Effector memory CD8-positive, alpha-beta T cell (primary cell): ENCODE data around the gene PTCHD4.
"Not testable (repeated sequence)": the region's sequence is repeated elsewhere in the genome, so short reads cannot be mapped to it uniquely, and the experiment has no call there.

Source experiments
- ATAC-seq: fragments of 150-1000 bp; cut with Tn5 transposase; replicated peaks from 2 replicates; pipeline ENCODE4 v1.10.0; 2021; ENCODE audit warnings: mild to moderate bottlenecking, moderate library complexity
- DNase-seq, 3 experiments: peaks; one replicate each; pipeline ENCODE4 v3.0.0; 2021
- H3K27ac Mint-ChIP-seq, 2 donors: one replicate each; pipeline ENCODE4 v1.8.0; 2022; ENCODE audit warnings: mild to moderate bottlenecking in 2 of 2, mixed read lengths in 2 of 2, moderate library complexity in 2 of 2
- H3K27me3 Mint-ChIP-seq, 2 donors: one replicate each; pipeline ENCODE4 v1.8.0; 2022; ENCODE audit warnings: mixed read lengths in 2 of 2
- H3K36me3 Mint-ChIP-seq: one replicate; pipeline ENCODE4 v1.8.0; 2022; ENCODE audit warnings: mild to moderate bottlenecking, moderate library complexity, mixed read lengths; ENCODE audit not compliant: insufficient read depth
- H3K4me1 Mint-ChIP-seq, 2 donors: one replicate each; pipeline ENCODE4 v1.8.0; 2022; ENCODE audit warnings: low read depth in 2 of 2, mixed read lengths in 2 of 2
- H3K4me3 Mint-ChIP-seq, 2 donors: one replicate each; pipeline ENCODE4 v1.8.0; 2022; ENCODE audit warnings: mild to moderate bottlenecking in 2 of 2, mixed read lengths in 2 of 2, moderate library complexity in 2 of 2
- H3K9me3 Mint-ChIP-seq, 2 donors: one replicate each; pipeline ENCODE4 v1.8.0; 2022; ENCODE audit warnings: mixed read lengths in 2 of 2
- total RNA-seq, 9 experiments: gene quantifications; one replicate each; lab custom pipeline; 2026; lab: John Stamatoyannopoulos, UW

The PTCHD4 gene
- total RNA-seq, result 0 to 0.21 (median 0) reads per million in 9 experiments

DNA sequence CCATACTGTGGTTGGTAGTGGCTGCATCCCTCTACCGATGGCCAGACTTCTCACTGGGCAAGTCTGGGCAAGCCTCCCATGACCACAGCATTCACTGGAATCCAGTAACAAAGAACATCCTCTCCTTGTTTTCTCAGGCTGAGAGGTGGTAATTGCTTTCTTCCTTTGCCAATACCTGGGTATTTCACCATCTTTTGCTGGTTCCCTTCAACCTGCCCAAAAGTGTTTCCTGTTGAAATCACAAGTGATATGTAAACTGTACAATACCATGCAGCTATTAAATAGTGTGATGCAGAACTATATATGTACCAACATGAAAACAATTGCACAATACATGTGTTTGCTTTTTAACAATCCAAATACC is at the start of gene PTCHD4:
PTCHD4 (minus strand) TSS at position 55 of the 364 bp plus-strand sequence. CDS start 42,240 bp downstream, outside the sequence.
- H3K4me3 Mint-ChIP-seq, result no peak within 1 kb of the TSS
- H3K27me3 Mint-ChIP-seq, result no peaks in the 10 kb centered on the region
- no peak for DNase-seq
- ATAC-seq, result no peak
- no peaks in the 10 kb centered on the region for H3K9me3 Mint-ChIP-seq
- no peaks in the 10 kb centered on the region for H3K4me1 Mint-ChIP-seq
- peaks cover 2% of the 10 kb centered on the region for H3K36me3 Mint-ChIP-seq
- H3K27ac Mint-ChIP-seq, result no peak within 1 kb of the TSS

DNA sequence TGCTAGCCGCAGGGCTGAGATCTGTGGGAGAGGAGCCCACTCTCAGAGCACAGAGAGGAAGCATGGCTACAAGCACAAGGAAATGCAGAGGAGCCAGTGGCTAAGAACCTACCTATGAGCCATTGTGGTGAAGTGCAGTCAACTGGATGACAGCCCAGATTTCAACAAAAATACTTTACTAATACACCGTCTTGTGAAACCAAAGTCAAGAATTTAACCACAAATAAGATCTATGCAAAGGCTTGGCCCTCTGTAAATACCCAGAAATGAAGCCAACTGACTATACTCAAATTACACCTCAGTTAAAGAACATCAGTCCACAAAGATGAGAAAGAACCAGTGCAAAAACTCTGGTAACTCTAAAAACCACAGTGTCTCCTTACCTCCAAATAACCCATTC is 40.1 kb upstream of the PTCHD4 start:
- ATAC-seq (no peak), DNase-seq (no peak)
- Mint-ChIP-seq H3K36me3 (no peaks in the 10 kb centered on the region), H3K4me3 (no peak overlapping the region), H3K4me1 (no peaks in the 10 kb centered on the region), H3K9me3 (peaks cover 17 to 19% of the 10 kb centered on the region in 2 donors), H3K27me3 (no peaks in the 10 kb centered on the region), H3K27ac (no peak overlapping the region)

DNA sequence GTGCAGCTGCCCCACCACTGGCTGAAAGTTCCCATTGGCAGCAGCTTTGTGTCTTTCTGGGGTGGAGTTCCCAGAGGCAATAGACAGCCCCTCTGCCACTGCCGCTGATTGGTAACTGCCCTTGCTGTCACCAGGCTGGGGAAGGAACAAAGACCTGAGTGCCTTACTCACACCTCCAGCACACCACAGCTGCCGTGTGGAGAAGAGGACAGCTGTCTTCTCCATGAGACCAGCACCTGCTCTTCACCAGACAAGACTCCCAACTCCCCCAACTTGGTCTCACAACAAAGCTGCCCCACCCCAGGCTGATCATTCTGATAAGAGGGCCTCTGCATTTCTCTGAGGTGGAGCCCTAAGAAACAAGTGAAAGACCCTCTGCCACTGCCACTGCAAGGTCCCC is 39.7 kb upstream of the PTCHD4 start:
- no peak overlapping the region for H3K27ac Mint-ChIP-seq
- H3K9me3 Mint-ChIP-seq, result peaks cover 17 to 19% of the 10 kb centered on the region in 2 donors

DNA sequence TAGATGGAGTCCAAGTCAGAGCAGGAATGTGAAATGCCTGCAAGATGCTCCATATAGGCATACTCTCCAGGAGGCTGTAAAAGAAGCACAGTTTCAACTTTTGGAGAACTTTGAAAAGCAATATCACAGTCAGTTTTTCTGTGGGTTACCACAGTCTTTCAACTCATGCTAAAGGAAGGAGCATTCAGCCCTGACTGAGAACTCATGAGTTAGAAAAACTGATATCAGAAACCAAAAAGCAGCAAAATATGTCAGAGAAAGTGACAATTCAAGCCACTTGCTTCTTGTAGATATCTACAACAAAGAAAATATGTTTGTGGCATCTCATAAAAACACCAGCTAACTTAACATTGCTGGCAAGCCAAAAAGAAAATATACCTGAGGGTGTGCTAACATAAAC is 36.1 kb upstream of the PTCHD4 start:
- no peak overlapping the region for H3K4me3 Mint-ChIP-seq
- H3K27ac Mint-ChIP-seq, result no peak overlapping the region
- no peaks in the 10 kb centered on the region for H3K4me1 Mint-ChIP-seq
- DNase-seq (no peak), ATAC-seq (no peak)
- no peaks in the 10 kb centered on the region for H3K27me3 Mint-ChIP-seq
- no peaks in the 10 kb centered on the region for H3K36me3 Mint-ChIP-seq
- peaks cover 15 to 19% of the 10 kb centered on the region in 2 donors for H3K9me3 Mint-ChIP-seq

More for the DNA sequence above, 39.7 kb upstream of the PTCHD4 start:
- H3K36me3 Mint-ChIP-seq, result no peaks in the 10 kb centered on the region
- H3K4me3 Mint-ChIP-seq, result no peak overlapping the region
- no peaks in the 10 kb centered on the region for H3K4me1 Mint-ChIP-seq
- no peaks in the 10 kb centered on the region for H3K27me3 Mint-ChIP-seq
- ATAC-seq (no peak), DNase-seq (no peak)

DNA sequence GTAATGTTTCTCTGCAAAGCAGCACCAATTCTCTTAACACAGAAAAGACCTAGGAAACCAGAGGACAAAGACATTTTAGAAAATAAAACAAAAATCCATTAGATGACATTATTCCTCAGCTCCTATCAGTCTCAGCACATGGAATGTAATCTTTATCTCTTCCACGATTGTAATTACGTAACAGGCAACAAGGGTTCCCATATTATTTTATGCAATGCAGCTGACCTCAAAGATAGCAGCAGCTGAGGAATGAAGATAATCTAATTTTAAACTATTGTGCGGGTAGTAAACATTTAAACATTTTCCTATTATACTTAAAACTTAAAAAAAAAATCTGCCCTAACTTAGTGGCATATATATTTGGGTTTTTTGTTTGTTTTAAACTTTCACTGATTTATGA is 33.0 kb upstream of the PTCHD4 start:
- no peaks in the 10 kb centered on the region for H3K4me1 Mint-ChIP-seq
- H3K9me3 Mint-ChIP-seq, result peaks cover 6 to 7% of the 10 kb centered on the region in 2 donors
- DNase-seq, result no peak
- H3K36me3 Mint-ChIP-seq, result no peaks in the 10 kb centered on the region
- no peak for ATAC-seq
- no peaks in the 10 kb centered on the region for H3K27me3 Mint-ChIP-seq
- no peak overlapping the region for H3K27ac Mint-ChIP-seq
- H3K4me3 Mint-ChIP-seq, result no peak overlapping the region

DNA sequence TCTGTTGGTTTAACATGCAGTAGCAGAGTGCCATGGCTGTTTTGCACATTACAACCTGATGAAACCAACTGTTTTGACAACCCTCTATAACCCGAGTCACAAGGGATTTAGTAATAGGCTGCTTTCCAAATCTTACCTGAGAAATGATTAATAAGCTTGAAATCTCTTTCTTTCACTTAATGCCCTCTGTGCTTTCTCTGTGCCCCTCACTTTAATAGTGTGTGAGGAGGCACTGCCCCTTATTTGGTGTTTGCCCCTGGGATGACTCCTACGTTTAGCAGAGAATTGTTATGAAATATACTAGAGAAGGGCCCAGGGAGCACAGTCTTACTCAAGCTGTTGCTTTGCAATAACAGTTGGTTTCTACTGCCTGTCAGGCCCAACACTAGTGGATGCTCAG is 31.0 kb upstream of the PTCHD4 start:
- no peaks in the 10 kb centered on the region for H3K4me1 Mint-ChIP-seq
- H3K9me3 Mint-ChIP-seq, result peaks cover 2 to 6% of the 10 kb centered on the region in 2 donors
- no peaks in the 10 kb centered on the region for H3K36me3 Mint-ChIP-seq
- no peaks in the 10 kb centered on the region for H3K27me3 Mint-ChIP-seq
- ATAC-seq (no peak), DNase-seq (no peak)
- no peak overlapping the region for H3K4me3 Mint-ChIP-seq
- H3K27ac Mint-ChIP-seq, result no peak overlapping the region

DNA sequence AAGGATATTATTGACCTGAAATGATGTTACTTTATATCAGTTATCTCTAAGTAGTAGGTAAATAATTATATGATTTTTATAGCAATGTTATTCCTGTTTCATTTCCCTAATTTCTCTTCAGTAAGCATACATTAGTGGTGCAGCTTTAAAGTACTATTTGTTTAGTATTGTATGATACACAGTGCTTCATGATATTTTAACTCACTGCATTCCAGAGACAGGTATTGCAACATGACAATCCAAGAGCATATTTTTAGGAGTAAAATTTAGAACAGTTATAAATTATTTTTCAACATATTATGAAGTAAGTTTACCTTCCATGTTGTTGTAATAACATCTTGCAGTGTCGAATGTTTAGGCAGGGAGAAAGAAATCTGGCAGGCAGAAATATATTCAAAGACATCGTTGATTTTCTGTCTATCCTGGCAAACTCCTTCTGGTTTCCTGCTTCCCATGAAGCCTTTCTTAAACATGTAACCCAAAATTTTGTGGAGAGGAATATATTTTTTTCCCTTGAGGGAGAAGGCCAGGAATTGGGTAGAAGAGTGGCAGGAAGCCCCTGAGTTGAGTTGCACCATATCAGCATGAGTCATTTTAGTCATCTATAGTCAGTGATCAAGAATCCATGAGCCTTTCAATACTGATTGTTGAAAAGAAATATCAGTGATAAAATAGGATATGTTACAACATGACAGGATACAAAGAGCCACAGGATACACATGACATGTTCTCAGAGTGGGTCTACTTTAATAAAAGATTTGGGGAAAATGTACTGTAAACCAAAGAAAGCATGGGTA is 29.0 kb upstream of the PTCHD4 start:
- H3K4me3 Mint-ChIP-seq, result no peak overlapping the region
- H3K27me3 Mint-ChIP-seq, result no peaks in the 10 kb centered on the region
- H3K4me1 Mint-ChIP-seq, result no peaks in the 10 kb centered on the region
- no peak for ATAC-seq
- no peaks in the 10 kb centered on the region for H3K36me3 Mint-ChIP-seq
- peaks cover 2 to 6% of the 10 kb centered on the region in 2 donors for H3K9me3 Mint-ChIP-seq
- no peak for DNase-seq
- no peak overlapping the region for H3K27ac Mint-ChIP-seq

DNA sequence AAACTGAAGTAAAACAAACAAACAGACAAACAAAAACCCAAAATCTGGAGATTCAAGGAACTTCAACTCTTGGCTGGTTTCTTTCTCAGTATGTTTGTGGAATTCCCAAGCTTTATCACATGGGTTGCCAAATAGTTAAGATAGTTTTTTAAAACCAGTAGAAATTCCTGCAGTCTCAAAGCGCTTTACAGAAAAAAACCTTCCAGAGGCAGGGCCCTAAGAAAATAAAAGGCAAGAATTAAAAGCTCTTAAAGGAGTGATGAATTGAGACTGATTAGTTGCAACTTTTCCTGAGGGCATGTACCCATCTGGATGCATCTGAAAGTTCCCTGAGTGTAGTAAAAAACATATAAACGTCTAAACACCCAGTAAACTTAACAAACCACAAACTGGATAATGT is 25.9 kb upstream of the PTCHD4 start:
- Mint-ChIP-seq H3K9me3 (peaks cover 6% of the 10 kb centered on the region in 2 donors), H3K27me3 (no peaks in the 10 kb centered on the region), H3K27ac (no peak overlapping the region), H3K4me1 (no peaks in the 10 kb centered on the region), H3K36me3 (no peaks in the 10 kb centered on the region), H3K4me3 (no peak overlapping the region)
- DNase-seq (no peak), ATAC-seq (no peak)

DNA sequence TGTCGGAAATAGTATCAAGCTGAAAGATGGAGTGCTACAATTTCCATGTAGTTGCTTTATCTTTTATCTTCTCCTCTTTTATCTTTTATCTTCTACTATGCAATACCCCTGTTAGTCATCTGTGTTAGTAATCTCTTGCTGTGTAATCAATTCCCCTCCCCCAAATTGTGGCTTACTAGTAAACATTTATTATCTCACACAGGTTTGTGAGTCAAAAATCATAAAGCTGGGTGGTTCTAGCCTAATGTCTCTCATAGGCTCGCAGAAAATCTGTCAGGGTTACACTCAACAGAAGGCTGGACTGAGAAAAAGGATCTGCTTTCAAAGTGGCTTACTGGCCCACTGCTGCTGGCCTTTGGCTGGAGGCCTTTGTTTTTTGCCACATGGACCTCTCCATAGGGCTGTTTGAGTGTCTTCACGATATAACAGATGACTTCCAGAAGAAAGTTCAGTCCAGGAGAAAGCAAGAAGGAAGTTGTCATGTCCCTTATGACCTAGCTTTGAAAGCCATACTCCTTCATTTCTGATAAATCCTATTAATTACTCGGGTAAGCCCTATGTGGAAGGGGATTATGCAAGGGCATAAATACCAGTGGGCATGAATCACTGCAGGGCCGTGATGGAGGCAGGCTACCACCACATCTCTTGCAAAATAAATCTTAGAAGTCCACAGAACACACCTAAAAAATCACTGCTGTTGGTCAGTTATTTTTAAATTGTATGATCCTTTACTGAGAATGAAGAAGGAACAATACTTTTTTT is 24.5 kb upstream of the PTCHD4 start:
- ATAC-seq, result no peak
- H3K27me3 Mint-ChIP-seq, result no peaks in the 10 kb centered on the region
- peaks cover 6% of the 10 kb centered on the region in 2 donors for H3K9me3 Mint-ChIP-seq
- H3K4me1 Mint-ChIP-seq, result no peaks in the 10 kb centered on the region
- no peaks in the 10 kb centered on the region for H3K36me3 Mint-ChIP-seq
- no peak for DNase-seq
- no peak overlapping the region for H3K4me3 Mint-ChIP-seq
- no peak overlapping the region for H3K27ac Mint-ChIP-seq

DNA sequence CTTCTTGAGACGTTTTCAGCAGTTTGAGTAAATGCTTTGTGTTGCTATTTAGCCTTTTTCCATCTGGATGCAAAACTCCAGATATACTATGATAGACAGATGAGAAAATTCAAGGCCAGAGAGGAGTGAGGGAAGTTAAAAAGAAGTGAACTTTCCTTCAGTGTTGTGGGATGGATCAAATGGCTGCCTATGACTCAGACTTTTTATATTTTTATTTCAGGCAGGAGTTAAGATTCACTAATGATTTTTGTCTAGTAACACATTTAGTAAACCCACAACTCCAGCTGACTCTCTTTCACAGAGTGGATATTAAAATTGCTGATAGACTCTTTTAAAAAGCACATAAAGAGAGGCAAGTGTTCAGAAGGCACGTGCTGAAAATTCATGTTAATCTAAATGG is 23.2 kb upstream of the PTCHD4 start:
- H3K27ac Mint-ChIP-seq, result no peak overlapping the region
- peaks cover 5 to 6% of the 10 kb centered on the region in 2 donors for H3K9me3 Mint-ChIP-seq
- no peaks in the 10 kb centered on the region for H3K27me3 Mint-ChIP-seq
- no peaks in the 10 kb centered on the region for H3K4me1 Mint-ChIP-seq
- DNase-seq, result no peak
- H3K36me3 Mint-ChIP-seq, result no peaks in the 10 kb centered on the region
- ATAC-seq, result no peak
- no peak overlapping the region for H3K4me3 Mint-ChIP-seq

DNA sequence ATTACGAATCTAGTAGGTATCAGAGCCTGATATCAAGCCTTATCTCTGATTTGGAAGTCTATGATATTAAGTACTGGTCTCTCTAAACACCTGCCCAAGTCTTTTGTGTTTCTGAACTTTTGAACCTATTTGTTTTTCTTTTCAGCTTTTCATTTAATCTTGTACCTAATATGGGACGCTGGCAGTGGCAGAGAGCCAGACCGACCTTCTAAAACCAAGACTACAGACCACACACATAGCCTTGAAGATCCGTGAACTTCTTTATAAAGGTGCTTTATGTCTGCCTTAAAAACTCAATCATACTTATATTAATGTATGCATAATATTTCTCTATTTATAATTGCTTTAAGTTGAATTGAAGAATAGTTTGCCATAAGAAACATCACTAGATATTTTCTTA is 12.6 kb upstream of the PTCHD4 start:
- Mint-ChIP-seq H3K36me3 (no peaks in the 10 kb centered on the region), H3K27ac (no peak overlapping the region), H3K27me3 (no peaks in the 10 kb centered on the region), H3K4me1 (no peaks in the 10 kb centered on the region), H3K4me3 (no peak overlapping the region), H3K9me3 (peaks cover 4 to 18% of the 10 kb centered on the region in 2 donors)
- ATAC-seq (no peak), DNase-seq (no peak)

DNA sequence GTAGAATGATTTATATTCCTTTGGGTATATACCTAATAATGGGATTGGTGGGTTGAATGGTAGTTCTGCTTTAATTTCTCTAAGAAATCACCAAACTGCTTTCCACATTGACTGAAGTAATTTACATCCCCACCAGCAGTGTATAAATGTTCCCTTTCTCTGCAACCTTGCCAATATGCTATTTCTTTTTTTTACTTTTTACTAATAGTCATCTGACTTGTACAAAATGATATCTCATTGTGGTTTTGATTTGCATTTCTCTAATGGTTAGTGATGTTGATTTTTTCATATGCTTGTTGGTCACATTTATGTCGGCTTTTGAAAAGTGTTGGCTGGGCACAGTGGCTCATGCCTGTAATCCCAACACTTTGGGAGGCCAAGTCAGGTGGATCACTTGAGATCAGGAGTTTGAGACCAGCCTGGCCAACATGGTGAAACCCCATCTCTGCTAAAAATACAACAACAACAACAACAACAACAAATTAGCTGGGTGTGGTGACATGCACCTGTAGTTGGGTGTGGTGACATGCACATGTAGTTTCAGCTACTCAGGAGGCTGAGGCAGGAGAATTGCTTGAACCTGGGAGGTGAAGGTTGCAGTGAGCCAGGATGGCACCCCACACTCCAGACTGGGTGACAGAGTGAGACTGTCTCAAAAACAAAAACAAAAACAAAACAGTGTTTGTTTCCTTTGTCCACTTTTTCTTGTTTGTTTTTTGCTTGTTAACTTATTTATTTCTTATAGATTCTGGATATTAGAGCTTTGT is 11.2 kb upstream of the PTCHD4 start:
- not testable (repeated sequence) for DNase-seq, ATAC-seq, H3K4me1 Mint-ChIP-seq, H3K4me3 Mint-ChIP-seq, H3K27me3 Mint-ChIP-seq, H3K27ac Mint-ChIP-seq, H3K36me3 Mint-ChIP-seq
- peaks cover 4 to 18% of the 10 kb centered on the region in 2 donors for H3K9me3 Mint-ChIP-seq
